ENCODE results near the gene ZBTB1. TPM values are rescaled to one million over a fixed set of nuclear protein-coding genes. Genes with fewer than 3 reads are reported as not detected.

Gene ZBTB1
- total RNA-seq, 1 experiment from 2014 or later: 37.8 TPM

- Mint-ChIP-seq H3K27me3 (ENCODE audit: low read depth) (no peaks in the 10 kb centered on the region), H3K27ac (no peak overlapping the region), H3K36me3 (ENCODE audit: insufficient read depth in 1 of 3, low read depth in 3 of 3) (peaks cover 0 to 6% (median 0%) of the 10 kb centered on the region in 3 experiments; a peak in 4 of 7 replicates), H3K9me3 (no peaks in the 10 kb centered on the region), H3K4me3 (no peak overlapping the region), H3K4me1 (no peaks in the 10 kb centered on the region)
- Histone ChIP-seq H2BK20ac (ENCODE audit: low read depth, low read length, poor library complexity, severe bottlenecking) (no peak overlapping the region), H4K8ac (replicated peaks; ENCODE audit: insufficient read length, low read depth, low read length) (no peak overlapping the region), H2BK12ac (ENCODE audit: insufficient read length, low read depth, low read length) (no peak overlapping the region), H3K23me2 (ENCODE audit: insufficient read length, low read depth, low read length, poor library complexity, severe bottlenecking) (no peaks in the 10 kb centered on the region), H3K79me2 (ENCODE audit: insufficient read depth, low read length) (0 out of 2 replicates have a peak, but pooled peaks cover 1% of the 10 kb centered on the region), H3T11ph (ENCODE audit: low read length) (no peak overlapping the region), H3K27ac (ENCODE audit: insufficient read length, low read depth, low read length) (no peak overlapping the region), H2BK5ac (ENCODE audit: insufficient read length, low read length) (no peak overlapping the region), H3K14ac (ENCODE audit: insufficient read depth, low read length) (no peak overlapping the region), H3K4ac (ENCODE audit: low read depth, low read length) (no peak overlapping the region), H2BK15ac (ENCODE audit: low read depth, low read length) (no peak overlapping the region), H2BK120ac (ENCODE audit: low read depth, low read length, poor library complexity, severe bottlenecking) (no peak overlapping the region), H2AK5ac (ENCODE audit: insufficient read length, low read length) (no peak overlapping the region), H3K56ac (ENCODE audit: insufficient read length, low read depth, low read length) (no peak overlapping the region), H3K4me1 (ENCODE audit: insufficient read depth, low read length) (no peaks in the 10 kb centered on the region), H3K18ac (ENCODE audit: insufficient read length, low read depth, low read length) (no peak overlapping the region), H3K4me2 (ENCODE audit: insufficient read depth, insufficient read length, low read length) (no peak overlapping the region), H3K27me3 (ENCODE audit: insufficient read depth, low read length) (no peaks in the 10 kb centered on the region), H4K91ac (ENCODE audit: insufficient read length, low read depth, low read length) (no peak overlapping the region), H4K20me1 (ENCODE audit: control insufficient read depth, insufficient read depth, insufficient read length) (no peaks in the 10 kb centered on the region), H3K23ac (ENCODE audit: insufficient read length, low read depth, low read length) (no peak overlapping the region), H2AFZ (ENCODE audit: low read length) (no peak overlapping the region), H3K79me1 (ENCODE audit: insufficient read depth, low read depth, low read length, poor library complexity, severe bottlenecking) (peaks cover 3% of the 10 kb centered on the region), H4K5ac (ENCODE audit: insufficient read length, low read depth, low read length) (no peak overlapping the region), H3K9me3 (ENCODE audit: control insufficient read depth, low read depth, low read length) (no peaks in the 10 kb centered on the region), H3K9ac (ENCODE audit: extremely low read depth, insufficient read length, low read length) (no peak overlapping the region)
- DNase-seq: no peak
- no CpG with 5 or more reads among the region's 9 CpGs for WGBS (ENCODE audit: extremely low coverage, insufficient read length, low lambda C conversion rate)
- no peak for TF ChIP-seq CTCF (conservative IDR thresholded peaks at IDR 0.05)
These were observed 18.2 kb downstream of the ZBTB1 start for GRCh38 chr14:64522591-64523355.
